ENCODE data around the gene IQSEC3. TPM values are rescaled to one million over a fixed set of nuclear protein-coding genes. Genes with fewer than 3 reads are reported as not detected.
A peak's percentile ranks its signal among the peaks of the same experiment; 100 is the strongest.
"Not testable (repeated sequence)": the region's sequence is repeated elsewhere in the genome, so short reads cannot be mapped to it uniquely, and the experiment has no call there.

IQSEC3 gene
- total RNA-seq, 1 donor from 2014 or later: 4.1 TPM

- DNase-seq (ENCODE audit: low spot score in 2 of 2): no peak
- FAIRE-seq: no peak
These were observed 142.2 kb downstream of the IQSEC3 start for GRCh38 chr12:208813-209212.

GRCh38 chr12:209246-209645 lies 142.7 kb downstream of the IQSEC3 start:
- FAIRE-seq (no peak), DNase-seq (ENCODE audit: low spot score in 2 of 2) (no peak)

- FAIRE-seq (no peak), DNase-seq (ENCODE audit: low spot score in 2 of 2) (no peak)
These were observed 143.3 kb downstream of the IQSEC3 start for GRCh38 chr12:209851-210250.

DNA sequence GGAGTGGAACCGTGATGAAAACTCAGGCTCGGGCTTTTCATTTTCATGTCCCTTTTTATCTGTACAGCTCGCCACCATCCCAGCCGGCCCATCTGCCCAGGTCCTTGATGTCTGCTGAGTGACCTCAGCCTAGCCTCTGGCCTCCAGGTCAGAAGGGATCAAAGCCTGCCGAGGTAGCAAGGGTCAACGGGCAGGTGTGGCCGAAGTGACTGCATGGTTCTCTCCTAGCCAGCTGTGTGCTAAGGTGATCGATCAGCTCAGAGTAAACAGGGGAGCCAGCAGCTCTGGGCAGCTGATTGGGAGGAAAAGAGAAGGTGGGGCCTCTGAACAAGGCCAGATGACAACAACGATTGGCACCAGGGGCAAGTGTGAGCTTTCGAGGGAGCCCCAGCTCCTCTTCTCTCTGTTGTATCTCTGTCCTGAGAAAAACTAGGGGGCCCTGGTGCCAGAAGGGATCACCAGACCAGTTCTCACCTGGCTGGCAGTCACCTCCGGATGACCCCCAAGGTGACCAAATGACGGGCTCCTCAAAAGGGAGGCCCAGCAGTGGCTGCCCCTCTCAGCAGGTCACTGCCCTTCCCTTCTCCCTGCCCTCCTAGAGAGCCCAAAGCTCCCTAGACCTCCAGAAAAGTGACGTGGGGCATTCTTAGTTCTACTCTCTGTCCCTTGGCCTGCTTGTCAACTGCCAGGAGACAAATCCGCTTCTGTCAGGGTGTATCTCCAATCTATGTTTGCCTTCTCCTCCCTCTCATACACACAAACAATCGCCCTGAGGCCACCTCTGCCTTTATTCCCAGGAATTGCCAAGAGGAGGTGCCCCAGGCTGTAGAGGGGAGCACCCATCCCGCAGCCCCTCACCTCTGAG lies 143.9 kb downstream of the IQSEC3 start:
- FAIRE-seq (no peak), DNase-seq (ENCODE audit: low spot score in 2 of 2) (no peak)

DNA sequence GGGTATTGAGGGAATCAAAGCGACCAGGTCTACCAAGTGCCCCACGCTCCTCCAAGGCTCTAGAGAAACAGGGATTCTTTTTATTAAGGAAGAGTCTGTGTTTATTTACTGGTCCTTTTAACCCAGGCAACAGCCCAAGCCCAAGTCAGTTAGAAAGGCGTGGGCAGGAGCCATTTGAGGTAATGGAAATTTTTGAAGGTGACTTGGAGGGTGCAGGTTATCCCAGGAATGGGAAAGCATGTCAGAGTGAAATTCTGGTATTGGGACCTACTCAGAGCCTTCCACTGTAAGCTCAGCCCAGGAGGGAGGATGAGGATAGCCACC lies 144.5 kb downstream of the IQSEC3 start:
- DNase-seq (ENCODE audit: low spot score in 2 of 2) (no peak), FAIRE-seq (no peak)

GRCh38 chr12:211639-212414 lies 145.3 kb downstream of the IQSEC3 start:
- DNase-seq (ENCODE audit: low spot score in 2 of 2) (no peak), FAIRE-seq (no peak)

GRCh38 chr12:212415-212714 lies 145.8 kb downstream of the IQSEC3 start:
- no peak for DNase-seq (ENCODE audit: low spot score in 2 of 2)
- no peak for FAIRE-seq

GRCh38 chr12:212715-213526 lies 146.4 kb downstream of the IQSEC3 start:
- no peak for DNase-seq (ENCODE audit: low spot score in 2 of 2)
- FAIRE-seq: no peak

- FAIRE-seq (no peak), DNase-seq (ENCODE audit: low spot score in 2 of 2) (no peak)
These were observed 147.0 kb downstream of the IQSEC3 start for GRCh38 chr12:213527-213932.

- DNase-seq (ENCODE audit: low spot score in 2 of 2) (no peak), FAIRE-seq (no peak)
These were observed 147.6 kb downstream of the IQSEC3 start, which contains the start of gene SLC6A12 for GRCh38 chr12:214003-214741. TSS of gene SLC6A12 (minus strand) at chr12:214157. CDS start at chr12:209986, 4,171 bp downstream.

- no peak for FAIRE-seq
These were observed 148.5 kb downstream of the IQSEC3 start for GRCh38 chr12:215116-215515.

DNA sequence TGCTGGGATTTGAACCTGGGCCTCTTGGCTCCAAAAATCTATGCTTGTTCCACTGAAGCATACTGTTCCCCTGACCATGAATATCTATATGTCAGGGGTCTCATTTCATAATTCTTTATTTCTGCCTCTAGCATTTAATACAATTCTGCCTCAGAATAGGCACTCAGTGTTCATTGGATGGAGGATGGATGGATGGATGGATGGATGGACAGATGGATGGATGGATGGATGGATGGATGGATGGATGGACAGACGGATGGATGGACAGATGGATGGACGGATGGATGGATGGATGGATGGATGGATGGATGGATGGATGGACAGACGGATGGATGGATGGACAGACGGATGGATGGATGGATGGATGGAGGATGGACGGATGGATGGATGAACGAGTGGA lies 150.5 kb downstream of the IQSEC3 start:
- FAIRE-seq; DNase-seq (ENCODE audit: low spot score in 2 of 2): not testable (repeated sequence)

More at GRCh38 chr12:215116-215515, 148.5 kb downstream of the IQSEC3 start:
- DNase-seq (ENCODE audit: low spot score in 2 of 2): no peak

- DNase-seq (ENCODE audit: low spot score in 2 of 2) (no peak), FAIRE-seq (no peak)
These were observed 151.7 kb downstream of the IQSEC3 start for GRCh38 chr12:218221-218620.

DNA sequence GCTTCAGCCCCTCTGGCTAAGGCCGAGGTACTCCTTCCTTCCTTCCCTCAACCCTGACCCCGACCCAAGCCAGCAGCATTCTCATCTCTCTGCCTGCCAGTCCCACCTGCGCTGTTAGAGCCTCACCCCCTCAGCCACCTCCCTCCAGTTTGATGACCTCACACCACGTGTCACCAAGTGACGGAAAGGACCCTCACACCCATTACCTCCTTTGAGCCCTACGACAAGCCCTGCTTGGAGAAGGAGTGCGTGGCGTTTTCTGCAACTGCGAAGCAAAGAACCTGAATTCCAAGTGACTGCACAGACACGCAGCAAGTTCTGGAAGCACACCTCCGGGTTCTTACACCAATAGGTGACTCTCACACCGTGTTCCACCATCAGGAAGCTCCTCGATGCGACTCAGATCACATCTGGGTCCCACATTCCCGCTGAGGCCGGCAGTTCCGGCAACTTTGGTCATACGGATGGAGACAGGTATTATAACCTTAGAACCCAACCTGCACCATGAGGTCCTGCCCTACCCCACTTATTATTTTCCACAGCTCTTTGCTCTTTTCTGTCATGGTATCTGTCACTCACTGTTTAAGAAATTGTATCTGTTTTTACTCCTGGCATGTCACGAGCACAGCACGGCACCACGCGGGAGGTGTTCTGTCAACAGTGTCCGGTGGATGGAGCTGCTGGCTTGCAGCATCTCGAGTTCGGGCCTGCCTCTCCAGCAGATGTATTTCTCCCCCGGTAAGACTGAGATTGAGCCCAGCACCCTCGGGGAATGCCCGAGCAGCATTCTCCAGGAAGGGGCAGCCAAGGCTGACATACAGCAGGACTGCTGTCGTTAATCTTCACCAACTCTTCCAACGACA lies 152.4 kb downstream of the IQSEC3 start:
- FAIRE-seq (no peak), DNase-seq (ENCODE audit: low spot score in 2 of 2) (no peak)

DNA sequence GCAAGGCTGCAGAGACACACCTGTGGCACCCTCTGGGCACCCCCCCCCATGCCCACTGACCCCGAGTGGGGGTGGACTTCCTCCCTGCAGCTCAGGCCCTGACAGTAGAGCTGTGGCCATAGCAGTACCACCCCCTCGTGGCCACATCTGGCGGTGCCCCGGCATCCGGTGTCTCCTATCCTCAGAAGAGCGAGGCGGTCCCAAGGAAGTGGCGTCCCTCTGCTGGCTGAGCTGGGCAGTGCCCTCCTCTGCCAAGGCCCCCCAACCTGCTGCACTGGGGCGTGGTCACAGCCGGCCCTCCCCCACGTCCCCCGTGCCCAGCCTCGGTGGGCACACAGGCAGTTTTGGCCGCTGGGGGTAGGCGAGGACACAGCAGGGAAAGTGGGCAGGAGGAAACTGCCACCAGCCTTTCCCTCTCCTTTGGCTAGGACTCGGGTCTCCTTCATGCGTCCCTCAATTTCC lies 153.4 kb downstream of the IQSEC3 start:
- peak in 1 of 2 donors; percentile 62 for DNase-seq (ENCODE audit: low spot score in 2 of 2)
- FAIRE-seq: no peak

GRCh38 chr12:220491-220890 lies 153.9 kb downstream of the IQSEC3 start:
- DNase-seq (ENCODE audit: low spot score in 2 of 2): no peak
- FAIRE-seq: no peak

- DNase-seq (ENCODE audit: low spot score in 2 of 2): no peak
- FAIRE-seq: no peak
These were observed 154.5 kb downstream of the IQSEC3 start for GRCh38 chr12:220946-221550.

DNA sequence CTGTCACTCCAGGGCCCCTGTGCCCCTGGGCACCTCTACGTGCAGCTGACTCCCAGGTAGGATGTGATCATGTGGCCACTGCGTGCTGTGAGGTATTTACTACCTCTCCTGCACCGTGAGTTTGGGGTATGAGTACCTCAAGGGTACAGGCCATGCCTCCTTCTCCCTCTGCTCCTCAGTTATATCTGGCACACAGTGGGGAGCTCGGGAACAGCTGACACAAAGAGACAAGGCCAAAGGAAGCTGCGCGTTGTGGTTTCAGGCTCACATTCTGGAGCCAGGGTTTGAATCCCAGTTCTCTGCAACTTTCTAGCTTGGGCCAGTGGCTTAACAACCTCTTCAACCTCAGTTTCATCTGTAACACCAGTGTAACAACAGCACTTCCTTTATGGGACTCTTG lies 155.2 kb downstream of the IQSEC3 start:
- FAIRE-seq (no peak), DNase-seq (ENCODE audit: low spot score in 2 of 2) (no peak)

GRCh38 chr12:223841-224240 lies 157.3 kb downstream of the IQSEC3 start:
- DNase-seq (ENCODE audit: low spot score in 2 of 2) (no peak), FAIRE-seq (no peak)

All from frontal cortex (tissue), 4 donors.